ENCODE results near the gene CBL.
A peak's percentile ranks its signal among the peaks of the same experiment; 100 is the strongest.

The CBL gene

DNA sequence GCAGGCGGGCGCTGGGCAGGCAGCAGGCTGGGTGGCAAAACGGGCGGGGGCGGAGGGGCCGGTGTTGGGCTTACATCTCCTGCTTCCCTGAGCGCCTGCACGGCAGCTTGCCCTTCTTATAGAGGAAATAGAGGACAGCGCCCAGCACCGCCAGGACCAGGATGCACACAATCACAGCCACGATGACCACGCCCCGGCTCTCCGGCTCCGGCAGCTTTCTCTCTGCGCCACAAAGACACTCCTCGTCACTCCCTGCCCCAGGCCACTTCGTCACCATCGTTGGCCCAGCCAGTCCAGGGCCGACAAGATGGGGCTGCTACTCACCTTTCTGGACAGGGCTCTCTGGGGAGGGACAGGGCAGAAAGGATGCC lies 104.5 kb downstream of the CBL start:
- no peak for DNase-seq (ENCODE audit: low read depth)

DNA sequence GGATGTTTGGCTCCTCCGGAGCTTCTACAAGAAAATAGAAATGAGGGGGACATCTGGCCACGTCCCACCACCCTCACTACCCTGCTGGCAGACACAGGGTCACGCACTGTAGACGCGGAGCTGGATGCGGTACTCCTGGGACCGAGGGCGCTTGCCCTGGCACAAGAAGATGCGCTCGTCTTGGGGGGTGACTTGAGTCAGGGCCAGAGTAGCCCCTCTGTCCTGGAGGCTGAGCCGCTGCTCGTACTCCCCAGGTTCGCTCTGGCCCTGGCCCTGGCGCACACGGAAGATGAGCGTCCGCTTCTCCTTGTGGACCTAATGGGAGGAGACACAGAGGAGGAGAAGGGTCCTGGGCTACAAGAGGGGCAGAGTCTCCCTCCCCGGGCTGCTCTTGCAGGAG lies 108.6 kb downstream of the CBL start:
- DNase-seq (ENCODE audit: low read depth): no peak

DNA sequence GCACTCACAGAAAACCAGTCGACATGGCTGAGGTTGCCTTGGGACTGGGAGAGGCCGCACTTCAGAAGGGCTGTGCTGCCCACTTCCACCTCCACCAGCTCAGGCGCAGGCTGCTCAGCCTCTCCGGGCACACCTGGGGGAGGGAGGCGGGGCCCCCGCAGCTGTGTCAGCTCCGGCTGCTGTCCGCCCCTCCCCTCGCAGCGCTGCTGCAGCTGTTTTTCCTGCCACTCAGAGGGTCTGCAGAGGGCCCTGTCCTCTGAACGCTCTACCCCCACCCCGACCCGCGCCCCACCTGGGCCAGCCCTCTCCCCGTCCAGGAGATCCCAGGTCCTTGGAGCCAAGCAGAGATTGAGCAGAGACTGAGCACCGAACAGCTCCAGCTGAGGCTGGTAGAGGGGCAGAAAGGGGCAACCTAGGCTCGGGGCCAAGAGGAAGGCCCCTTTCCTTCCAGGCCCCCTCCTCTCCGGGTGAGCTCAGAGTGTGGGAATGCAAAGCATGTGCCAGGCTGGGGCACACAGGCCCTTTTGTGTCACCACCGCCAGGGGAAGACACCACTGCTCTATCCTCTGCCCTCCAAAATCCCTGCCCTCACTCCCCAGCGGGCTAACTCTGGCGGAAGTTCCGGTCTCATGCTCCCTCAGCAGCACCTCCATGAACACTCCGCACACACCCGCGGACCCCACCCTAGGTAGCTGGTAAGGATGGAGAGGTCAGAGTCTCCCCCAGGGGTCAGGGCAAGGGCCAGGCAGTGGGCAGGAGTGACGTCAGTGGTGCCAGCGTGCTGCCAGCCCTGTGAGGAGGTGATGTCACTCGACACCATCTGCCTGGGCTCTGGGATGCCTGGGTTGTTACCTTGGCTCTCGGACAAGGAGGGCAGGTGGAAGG lies 109.2 kb downstream of the CBL start:
- peak; percentile 18 for DNase-seq (ENCODE audit: low read depth)

DNA sequence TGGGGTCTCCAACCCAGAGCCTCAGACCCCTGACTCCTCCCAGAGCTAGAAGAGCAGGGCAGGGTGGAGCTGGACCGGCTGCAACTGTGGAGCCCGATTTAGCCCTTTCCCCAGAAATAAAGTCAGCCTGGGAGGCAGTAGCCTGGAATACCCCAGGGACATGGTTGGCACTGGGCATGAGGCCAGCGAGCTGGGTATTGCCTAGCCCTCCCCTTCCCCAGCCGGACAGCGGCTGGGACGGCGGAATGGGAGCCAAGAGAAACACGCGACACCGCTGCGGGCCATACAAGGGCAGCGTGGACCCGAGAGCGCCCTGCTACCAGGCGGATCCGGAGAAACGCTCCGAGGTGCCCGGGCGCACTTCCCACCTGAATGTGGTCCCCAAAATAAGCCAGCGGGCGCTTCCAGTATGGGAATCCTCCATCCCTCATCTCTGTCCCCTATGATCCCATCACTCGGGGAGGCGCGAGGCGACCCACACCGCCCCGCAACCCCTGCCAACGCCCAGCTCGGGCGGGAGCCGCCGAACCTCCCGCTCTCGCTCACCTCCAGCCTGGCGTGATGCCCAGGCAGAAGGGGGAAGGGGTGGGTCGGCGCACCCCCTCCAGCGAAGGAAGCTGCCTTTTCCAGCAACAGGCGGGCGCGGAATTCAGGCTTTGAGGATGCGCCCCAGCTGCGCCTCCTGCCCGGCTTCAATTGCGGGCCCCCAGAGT lies 110.0 kb downstream of the CBL start:
- DNase-seq (ENCODE audit: low read depth): peak; percentile 20

DNA sequence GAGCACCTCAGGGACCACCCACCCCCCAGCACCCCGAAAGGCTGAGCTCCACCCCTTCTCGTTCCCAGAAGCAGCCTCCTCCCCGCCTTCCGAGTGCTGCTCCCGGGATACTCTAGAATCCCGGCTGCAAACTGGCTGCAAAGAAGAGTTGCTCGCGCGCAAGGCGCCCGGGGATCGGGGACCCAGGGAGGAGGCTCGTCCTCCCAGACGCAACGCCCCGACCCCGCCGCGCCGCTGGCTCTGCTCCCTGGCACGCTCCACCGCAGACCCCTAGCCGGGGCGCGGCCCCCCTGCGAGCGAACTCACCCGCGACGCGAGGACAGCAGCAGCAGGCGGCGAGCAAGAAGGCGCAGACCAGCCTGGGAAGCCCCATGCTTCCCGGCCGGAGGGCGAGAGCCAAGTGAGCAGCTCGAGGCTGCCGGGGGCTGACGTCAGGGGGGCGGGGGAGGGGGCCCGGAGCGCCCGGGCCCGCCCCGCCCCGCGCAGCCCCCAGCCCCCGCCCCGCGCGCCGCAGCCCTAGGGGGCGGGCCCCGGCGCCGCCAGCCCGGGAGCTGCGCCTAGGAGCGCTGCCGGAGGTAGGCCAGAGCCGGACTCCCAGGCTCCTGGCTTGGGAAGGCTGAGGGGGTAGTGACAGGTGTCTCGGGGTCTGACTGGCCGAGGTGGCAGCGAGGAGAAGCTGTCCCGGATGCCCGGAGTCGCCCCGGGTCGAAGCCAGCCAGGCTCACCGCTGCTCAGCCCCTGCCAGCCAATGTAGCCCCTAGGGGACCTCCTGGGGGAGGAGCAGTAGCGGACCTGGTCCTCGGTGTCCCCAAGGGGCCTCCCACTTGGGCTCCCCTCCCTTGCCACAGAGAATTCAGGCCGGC lies 110.8 kb downstream of the CBL start, which contains the start of gene MCAM:
MCAM (minus strand) TSS at position 402 of the 863 bp plus-strand sequence; CDS start at position 373, 29 bp downstream.
- peak; percentile 42 for DNase-seq (ENCODE audit: low read depth)

DNA sequence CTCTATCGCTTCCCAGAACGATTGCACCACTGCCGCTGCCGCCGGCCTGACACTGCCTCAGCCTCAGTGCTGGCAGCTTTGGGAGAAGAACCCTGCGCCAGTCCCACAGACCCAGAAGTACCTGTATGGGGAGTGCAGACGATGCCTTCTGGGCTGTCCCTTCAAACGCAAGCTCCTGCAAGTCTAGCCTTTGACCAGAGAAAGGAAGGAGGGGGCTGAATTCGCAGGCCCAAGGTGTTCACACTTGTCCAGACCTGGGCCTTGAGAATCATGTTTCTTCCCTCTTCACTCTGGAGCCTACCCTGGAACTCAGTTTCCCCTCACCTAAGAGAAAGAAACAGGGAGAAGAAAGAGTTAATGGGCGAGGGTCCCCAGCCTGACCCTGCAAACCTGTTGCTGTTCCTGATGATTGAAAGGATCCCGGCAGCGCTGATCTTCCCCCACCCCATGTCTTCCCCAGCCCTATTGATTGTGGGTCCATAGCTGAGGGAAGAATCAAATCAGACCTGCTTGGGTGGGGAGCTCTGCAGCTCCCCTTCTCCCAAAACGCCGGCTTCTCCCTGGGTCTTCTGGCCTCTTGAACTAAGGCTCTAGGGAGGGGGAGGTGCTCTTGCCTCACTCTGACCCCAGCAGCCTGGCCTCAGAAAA lies 111.6 kb downstream of the CBL start:
- DNase-seq (ENCODE audit: low read depth): no peak

DNA sequence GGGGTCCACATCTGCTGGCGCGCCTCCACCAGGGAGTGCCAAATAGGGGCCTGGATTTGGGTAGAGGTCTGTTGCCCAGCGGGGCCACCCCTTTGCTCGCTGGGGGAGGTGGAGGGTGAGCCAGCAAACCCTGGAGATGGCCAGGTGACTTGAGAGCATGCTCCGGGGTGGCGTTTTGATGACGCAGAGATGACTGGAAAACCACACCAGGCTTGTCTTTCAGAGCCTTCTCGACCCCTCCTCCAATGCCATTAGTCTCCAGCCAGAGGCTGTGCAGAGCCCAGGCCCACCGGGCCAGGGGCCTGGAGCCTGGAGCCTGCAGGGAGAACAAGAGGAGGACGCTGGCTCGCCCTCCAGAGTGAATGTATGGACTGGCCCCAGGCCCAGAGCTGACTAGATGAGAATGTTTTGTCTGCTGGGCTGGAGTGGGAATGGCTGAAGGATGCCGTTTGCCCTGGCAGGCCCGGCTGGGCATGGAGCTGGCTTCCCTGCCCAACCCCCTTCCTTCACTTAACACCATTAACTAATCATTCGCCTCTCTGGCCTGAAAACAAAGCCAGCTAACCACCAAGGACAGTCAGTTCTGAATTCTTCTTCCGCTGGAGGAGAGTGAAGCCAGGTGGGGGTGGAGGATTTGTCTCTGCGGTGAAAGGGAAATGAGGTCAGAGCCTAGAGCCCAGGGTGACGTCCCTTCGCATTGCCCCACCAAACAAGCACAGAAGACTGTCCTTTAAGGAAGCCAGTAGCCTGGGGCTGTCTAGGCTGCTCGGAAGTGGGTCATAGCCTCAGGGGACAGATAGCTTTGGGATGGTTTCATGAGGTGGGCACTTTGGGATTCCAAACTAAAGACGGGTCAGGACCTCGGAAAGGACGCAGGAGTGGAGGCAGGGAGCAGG lies 112.3 kb downstream of the CBL start:
- peak; percentile 87 for DNase-seq (ENCODE audit: low read depth)

DNA sequence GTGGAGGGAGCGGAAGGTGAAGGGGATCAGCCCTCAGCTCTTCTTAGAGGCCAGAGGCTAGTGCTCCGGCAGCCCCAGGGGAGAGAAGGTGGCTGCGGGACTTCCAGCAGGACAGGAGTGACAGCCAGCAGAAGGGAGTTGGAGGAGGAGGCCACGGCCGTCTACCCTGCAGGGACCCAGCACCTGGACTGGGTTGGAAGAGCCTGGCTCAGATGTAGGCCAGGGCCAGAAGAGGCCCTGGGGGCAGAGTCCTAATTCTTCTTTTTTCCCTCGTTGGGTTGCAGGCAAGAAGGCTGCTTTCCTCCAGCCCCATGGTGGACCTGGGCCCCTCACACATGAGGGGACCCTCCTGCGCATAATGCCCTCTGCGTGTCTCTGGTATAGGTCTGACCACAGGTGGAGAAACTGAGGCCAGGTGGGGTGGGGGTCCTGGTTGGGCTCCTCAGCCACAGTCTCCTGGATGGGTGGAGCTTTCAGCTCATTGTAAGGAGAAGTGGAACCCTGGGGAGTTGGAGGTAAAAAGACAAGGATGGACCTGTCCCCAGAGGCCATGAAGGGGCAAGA lies 113.1 kb downstream of the CBL start:
- DNase-seq (ENCODE audit: low read depth): peak; percentile 16

DNA sequence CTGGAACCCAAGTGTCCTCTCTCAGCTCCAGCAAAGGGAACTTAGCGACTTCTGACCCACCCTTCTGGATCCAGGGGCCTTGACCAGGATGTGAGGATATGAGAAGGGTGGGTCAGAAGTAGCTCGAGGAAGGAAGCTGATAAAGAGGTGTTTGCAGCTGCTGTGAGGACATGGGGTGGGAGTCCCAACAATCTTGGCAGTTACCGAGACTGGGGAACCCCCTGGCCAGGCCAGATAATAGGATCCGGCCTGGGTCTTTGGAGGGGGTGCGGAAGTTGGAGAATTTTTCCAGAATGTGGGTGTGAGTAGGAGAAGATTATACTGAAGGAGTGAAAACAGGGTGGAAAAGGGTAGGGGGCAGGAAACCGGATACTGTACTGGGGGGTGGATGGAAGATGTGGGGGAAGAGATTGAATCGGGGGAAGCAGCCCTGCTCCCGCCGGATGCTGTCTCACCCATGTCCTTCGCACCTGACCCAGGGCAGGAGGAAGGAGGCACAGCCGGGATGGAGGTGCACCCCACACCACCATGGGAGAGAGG lies 113.6 kb downstream of the CBL start:
- DNase-seq (ENCODE audit: low read depth): no peak

DNA sequence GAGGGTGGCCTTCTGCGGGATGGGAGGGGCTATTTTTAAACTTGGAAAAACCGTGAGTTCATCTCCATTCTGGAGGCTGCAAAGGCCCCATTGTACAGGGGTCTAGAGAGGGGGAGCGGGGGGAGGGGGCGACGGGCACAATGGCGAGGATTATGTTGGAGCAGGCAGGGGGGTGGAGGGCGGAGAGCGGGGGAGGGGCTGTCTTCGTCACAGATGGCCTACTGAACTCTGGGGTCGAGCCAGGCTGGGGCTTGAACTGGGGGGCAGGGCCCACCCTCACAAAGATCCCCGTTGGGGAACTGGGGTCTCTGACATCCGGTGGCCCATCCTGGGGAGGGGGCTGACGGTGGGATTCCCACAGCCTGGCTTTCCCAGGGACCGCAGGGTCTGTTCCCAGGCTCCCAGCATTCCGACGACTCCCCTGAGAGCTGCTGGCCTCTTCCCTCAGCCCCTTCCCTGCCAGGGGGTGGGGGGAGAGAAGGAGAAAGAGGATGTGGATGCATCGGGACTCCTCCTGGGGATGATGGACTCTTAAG lies 114.2 kb downstream of the CBL start:
- DNase-seq (ENCODE audit: low read depth): no peak

DNA sequence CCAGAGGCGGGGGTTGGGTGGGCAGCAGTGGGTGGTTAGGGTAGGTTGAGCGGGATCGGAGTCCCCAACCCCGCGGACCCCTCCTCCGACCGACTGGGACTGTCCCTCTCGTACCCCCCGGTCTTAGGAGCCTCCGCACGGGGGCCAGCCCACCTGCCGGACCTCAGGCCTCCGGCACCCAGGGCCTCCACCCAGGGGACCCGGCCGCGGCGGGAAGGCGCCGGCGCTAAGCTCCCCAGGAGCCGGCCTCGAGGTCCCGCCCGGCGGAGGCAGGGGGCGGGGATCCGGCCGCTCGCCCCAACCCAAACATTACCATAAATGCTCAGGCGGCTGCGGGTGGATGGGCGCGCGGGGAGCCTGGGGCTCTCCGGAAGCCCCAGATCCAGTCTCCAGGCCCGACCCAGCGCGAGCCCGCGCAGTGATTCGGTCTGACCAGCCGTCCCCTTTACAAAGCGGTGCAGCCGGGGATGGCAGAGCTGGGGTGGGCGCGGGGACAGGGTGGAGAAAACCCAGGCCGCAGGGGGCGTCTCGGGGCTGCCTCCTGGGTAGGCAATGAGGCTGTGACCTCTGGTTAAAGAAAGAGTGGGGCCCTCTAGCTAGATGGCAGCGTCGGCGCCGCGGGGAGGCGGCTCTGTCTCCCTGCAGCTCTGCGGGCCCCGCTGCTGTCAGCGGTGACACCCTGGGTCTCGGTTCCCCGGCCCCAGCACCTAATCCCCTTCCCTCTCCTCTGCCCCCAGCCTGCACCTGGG lies 114.8 kb downstream of the CBL start:
- DNase-seq (ENCODE audit: low read depth): peak; percentile 78

DNA sequence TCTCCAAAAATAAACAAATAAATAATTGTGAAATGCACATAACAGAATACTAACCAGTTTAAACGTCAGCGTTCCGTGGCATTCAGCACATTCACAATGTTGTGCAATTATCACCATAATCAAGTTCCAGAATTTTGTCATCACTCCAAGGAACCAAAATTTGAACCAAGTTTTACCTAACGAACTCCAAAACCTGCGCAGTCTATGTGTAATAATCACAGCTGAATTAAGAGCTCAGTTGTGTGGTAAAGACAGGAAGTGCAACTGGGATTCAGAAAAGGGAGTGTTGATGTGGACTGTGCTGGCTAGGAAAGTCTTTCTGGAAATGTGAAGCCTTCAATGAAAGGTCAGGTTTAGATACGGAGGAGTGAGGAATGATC lies 116.2 kb downstream of the CBL start:
- peak; percentile 29 for DNase-seq (ENCODE audit: low read depth)

DNA sequence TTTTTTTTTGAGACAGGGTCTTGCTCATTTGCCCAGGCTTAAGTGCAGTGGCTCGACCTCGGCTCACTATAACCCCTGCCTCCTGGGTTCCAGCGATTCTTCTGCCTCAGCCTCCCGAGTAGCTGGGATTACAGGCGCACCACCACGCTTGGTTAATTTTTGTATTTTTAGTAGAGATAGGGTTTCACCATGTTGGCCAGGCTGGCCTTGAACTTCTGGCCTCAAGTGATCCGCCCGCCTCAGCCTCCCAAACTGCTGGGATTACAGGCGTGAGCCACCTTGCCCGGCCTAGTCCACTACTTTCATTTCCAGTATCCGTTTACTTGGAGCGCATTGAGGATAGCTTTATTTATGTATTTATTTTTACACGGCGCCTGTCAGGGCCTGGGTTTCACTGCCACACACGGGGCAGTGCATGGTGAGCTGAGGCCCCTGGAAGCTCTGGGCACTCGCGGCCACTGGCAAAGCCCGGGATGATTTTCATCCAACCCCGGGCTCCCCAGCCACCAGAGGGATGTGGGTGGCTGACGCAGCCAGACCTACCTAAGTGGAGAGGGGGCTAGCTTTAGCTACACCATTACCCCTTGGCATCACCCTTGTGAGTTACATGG lies 116.9 kb downstream of the CBL start:
- DNase-seq (ENCODE audit: low read depth): no peak

DNA sequence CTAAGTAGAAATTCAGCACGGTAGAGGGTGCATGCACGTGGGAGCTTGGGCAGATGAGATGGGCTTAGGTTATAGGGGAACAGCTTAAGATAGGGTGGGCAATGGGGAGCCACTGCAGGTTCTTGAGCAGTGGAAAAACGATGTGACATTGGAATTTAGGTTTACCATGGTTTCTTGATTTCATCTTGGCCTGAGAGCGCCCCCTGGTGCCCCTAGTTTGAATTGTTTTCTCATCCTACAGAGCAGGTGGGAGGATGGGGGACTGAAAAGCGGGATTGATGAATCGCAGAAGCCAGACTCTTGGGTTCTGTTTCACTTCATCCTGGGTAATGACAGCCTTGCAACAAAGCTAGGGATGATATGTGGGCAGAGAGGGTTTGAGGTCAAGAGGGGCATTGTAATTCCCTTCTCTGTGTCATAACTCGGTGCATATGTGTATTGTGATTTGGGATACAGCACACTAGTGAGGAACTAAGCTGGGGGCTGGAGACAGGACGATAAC lies 117.4 kb downstream of the CBL start:
- peak; percentile 77 for DNase-seq (ENCODE audit: low read depth)

DNA sequence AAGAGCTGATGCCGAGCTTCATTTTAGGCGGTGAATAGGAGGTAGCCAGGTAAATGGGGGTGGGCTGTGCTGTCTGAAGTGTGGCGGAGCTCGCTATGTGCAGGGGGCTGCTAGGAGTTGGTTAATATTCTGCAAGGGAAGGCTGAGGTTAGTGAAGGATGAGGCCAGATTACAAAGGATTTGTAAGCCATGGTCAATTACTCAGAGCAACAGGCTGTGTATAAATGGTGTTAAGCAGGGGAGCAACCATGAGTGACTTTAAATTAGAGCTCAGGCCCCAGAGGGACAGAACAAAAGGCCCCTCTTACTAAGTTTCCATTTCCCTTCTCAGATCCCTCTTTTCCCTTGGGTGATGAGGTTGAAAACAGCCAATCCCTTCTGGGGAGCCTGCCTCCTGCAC lies 118.0 kb downstream of the CBL start:
- DNase-seq (ENCODE audit: low read depth): no peak

DNA sequence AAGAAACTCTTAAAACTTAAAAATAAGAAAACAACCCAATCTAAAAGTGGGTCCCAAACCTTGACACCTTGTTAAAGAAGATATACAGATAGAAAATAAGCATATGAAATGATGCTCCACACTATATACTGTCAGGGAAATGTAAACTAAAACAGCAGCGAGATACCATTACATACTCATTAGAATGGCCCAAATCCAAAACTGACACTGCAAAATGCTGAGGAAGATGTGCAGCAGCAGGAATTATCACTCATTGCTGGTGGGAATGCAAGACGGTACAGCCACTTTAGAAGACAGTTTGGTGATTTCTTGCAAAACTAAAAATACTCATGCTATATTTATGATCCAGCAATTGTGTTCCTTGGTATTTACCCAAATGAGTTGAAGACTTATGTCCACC lies 123.2 kb downstream of the CBL start:
- no peak for DNase-seq (ENCODE audit: low read depth)

DNA sequence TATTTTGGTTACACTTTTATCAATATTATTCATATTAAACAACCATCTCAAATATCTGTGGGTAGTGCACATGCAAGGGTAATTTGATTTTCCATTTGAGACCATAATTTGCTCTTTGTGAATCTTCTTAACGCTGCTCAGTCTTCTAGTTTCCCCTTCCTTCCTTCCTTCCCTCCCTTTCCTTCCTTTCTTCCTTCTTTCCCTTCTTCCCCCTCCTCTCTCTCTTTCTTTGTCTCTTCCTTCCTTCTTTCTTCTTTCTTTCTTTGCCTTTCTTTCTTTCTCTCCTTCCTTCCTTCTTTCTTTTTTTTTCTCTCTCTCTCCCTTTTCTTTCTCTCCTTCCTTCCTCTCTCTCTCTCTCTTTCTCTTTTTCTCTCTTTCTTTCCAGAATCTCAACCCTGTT lies 124.1 kb downstream of the CBL start:
- DNase-seq (ENCODE audit: low read depth): no peak

DNA sequence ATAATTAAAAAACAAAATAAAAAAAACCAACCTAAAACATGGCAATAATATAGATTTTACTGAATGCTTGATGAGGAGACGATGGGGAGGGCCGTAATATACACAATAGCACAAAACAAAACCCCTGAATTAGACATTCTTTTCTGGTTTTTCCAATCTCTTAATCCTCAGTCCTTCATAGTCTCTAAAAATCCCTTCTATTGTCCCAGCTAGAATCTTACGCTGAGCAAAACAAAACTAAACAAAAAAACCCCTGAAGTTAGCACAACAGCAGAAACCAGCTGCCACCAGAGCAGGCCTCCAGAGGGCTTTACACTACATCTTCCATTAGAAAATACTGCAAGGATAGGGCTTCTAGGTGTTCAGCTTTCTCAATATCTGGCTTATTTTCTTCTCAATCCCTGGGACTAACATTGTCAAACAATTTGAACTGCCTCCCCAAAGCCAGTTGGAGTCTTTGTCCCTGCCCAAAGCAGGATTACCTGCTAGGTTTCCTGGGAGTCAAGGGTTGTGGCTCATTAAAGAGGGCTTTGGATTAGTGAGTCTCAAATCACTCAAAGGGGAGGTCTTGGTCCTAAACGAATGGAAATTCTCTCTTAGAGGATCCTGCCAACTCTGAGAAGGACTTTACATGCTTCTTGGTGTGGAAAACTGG lies 126.1 kb downstream of the CBL start:
- DNase-seq (ENCODE audit: low read depth): no peak
